HL-60 (cell line): ENCODE measurements around the gene HEATR1.

ENCODE experiments used
- DNase-seq, 2 experiments: peaks; one replicate each; pipeline ENCODE4 v3.0.0-alpha.2; 2010 to 2020; ENCODE audit warnings: low read depth in 1 of 2, low spot score in 1 of 2
- H3K27ac ChIP-seq: fragments of 250-450 bp; sonication (Bioruptor Pico); replicated peaks from 2 replicates; pipeline ENCODE4 v1.5.1; 2020; ENCODE audit warnings: mild to moderate bottlenecking, moderate library complexity
- H3K27me3 ChIP-seq: fragments of 250-450 bp; sonication (Bioruptor Pico); 2 replicates; pipeline ENCODE4 v1.5.1; 2021; ENCODE audit warnings: mild to moderate bottlenecking, moderate library complexity; ENCODE audit not compliant: insufficient read depth, poor library complexity, severe bottlenecking
- H3K4me3 ChIP-seq: replicated peaks from 2 replicates; pipeline ENCODE4 v1.5.1; 2011; ENCODE audit warnings: mild to moderate bottlenecking, control low read depth, low read length; ENCODE audit not compliant: insufficient read depth
- CTCF ChIP-seq: IDR thresholded peaks from one replicate; pipeline ENCODE4 v1.5.1; 2011; ENCODE audit warnings: low read length, control low read depth, inconsistent platforms; ENCODE audit not compliant: insufficient read depth
- GABPA ChIP-seq: IDR thresholded peaks from 2 replicates; pipeline ENCODE4 v1.6.1; 2012; ENCODE audit warnings: low read depth
- POLR2AphosphoS5 ChIP-seq: IDR thresholded peaks from 2 replicates; pipeline ENCODE4 v1.6.1; 2012; ENCODE audit warnings: low read depth
- REST ChIP-seq: IDR thresholded peaks from 2 replicates; pipeline ENCODE4 v1.6.1; 2012; ENCODE audit warnings: low read depth; ENCODE audit not compliant: insufficient replicate concordance
- SPI1 ChIP-seq: IDR thresholded peaks from 2 replicates; pipeline ENCODE4 v1.6.1; 2012; ENCODE audit warnings: low read depth, mild to moderate bottlenecking, borderline replicate concordance

Gene HEATR1

GRCh38 chr1:236532850-236533249 is 71.5 kb downstream of the HEATR1 start:
- no peak overlapping the region for H3K27ac ChIP-seq
- no peaks in the 10 kb centered on the region for H3K27me3 ChIP-seq
- no peak for DNase-seq
- TF ChIP-seq CTCF: no peak
- no peak for TF ChIP-seq SPI1
- no peak for TF ChIP-seq REST
- TF ChIP-seq GABPA: no peak
- no peak for TF ChIP-seq POLR2AphosphoS5
- H3K4me3 ChIP-seq: no peak overlapping the region

GRCh38 chr1:236530959-236531358 is 73.4 kb downstream of the HEATR1 start:
- no peak for DNase-seq
- TF ChIP-seq GABPA (no peak), POLR2AphosphoS5 (no peak), REST (no peak), SPI1 (no peak), CTCF (no peak)
- Histone ChIP-seq H3K27me3 (no peaks in the 10 kb centered on the region), H3K4me3 (no peak overlapping the region), H3K27ac (no peak overlapping the region)

- DNase-seq: no peak
- Histone ChIP-seq H3K27me3 (no peaks in the 10 kb centered on the region), H3K27ac (no peak overlapping the region), H3K4me3 (no peak overlapping the region)
- TF ChIP-seq CTCF (no peak), REST (no peak), SPI1 (no peak), POLR2AphosphoS5 (no peak), GABPA (no peak)
Measured at GRCh38 chr1:236530286-236530685, 74.0 kb downstream of the HEATR1 start.
